Activated CD4-positive, CD25-positive, alpha-beta regulatory T cell treated with anti-CD3 and anti-CD28 coated beads, Interleukin-2, amount 50 U/mL, for 24 hours (primary cell): ENCODE results near the gene HSF4.
"Not testable (repeated sequence)": the region's sequence is repeated elsewhere in the genome, so short reads cannot be mapped to it uniquely, and the experiment has no call there.

Experiments
- ATAC-seq, 2 donors: fragments of 150-1000 bp; cut with Tn5 transposase; one replicate each; pipeline ENCODE4 v1.10.0; 2021; ENCODE audit warnings: mild to moderate bottlenecking in 1 of 2, moderate library complexity in 1 of 2

HSF4 gene

GRCh38 chr16:67164599-67165061 is at the start of gene HSF4:
HSF4 (plus strand) TSS chr16:67164745; CDS start chr16:67164812, 67 bp downstream.
- no peak for ATAC-seq

- no peak for ATAC-seq
These were observed 49.8 kb upstream of the HSF4 start for GRCh38 chr16:67114793-67115192.

- ATAC-seq, result no peak
These were observed 48.9 kb upstream of the HSF4 start for GRCh38 chr16:67115639-67116038.

- ATAC-seq, result no peak
These were observed 47.9 kb upstream of the HSF4 start for GRCh38 chr16:67116388-67117311.

GRCh38 chr16:67117716-67118115 is 46.8 kb upstream of the HSF4 start:
- ATAC-seq, result no peak

- ATAC-seq, result no peak
These were observed 44.5 kb upstream of the HSF4 start for GRCh38 chr16:67120025-67120424.

- not testable (repeated sequence) for ATAC-seq
These were observed 41.7 kb upstream of the HSF4 start for GRCh38 chr16:67122799-67123198.

GRCh38 chr16:67128417-67128816 is 36.1 kb upstream of the HSF4 start:
- ATAC-seq, result no peak

GRCh38 chr16:67128887-67129286 is 35.7 kb upstream of the HSF4 start:
- no peak for ATAC-seq

GRCh38 chr16:67129422-67129821 is 35.1 kb upstream of the HSF4 start:
- ATAC-seq, result no peak

GRCh38 chr16:67137605-67138004 is 26.9 kb upstream of the HSF4 start:
- ATAC-seq, result no peak

- ATAC-seq, result no peak
These were observed 23.2 kb upstream of the HSF4 start for GRCh38 chr16:67141391-67141790.

- ATAC-seq, result no peak
These were observed 22.2 kb upstream of the HSF4 start for GRCh38 chr16:67142342-67142741.

- no peak for ATAC-seq
These were observed 19.6 kb upstream of the HSF4 start for GRCh38 chr16:67144943-67145342.

- no peak for ATAC-seq
These were observed 18.8 kb upstream of the HSF4 start for GRCh38 chr16:67145746-67146145.

- ATAC-seq, result no peak
These were observed 17.8 kb upstream of the HSF4 start for GRCh38 chr16:67146523-67147357.

GRCh38 chr16:67147437-67148140 is 17.0 kb upstream of the HSF4 start:
- ATAC-seq, result no peak

- ATAC-seq, result no peak
These were observed 16.3 kb upstream of the HSF4 start for GRCh38 chr16:67148221-67148620.

GRCh38 chr16:67148656-67149275 is 15.8 kb upstream of the HSF4 start:
- ATAC-seq, result no peak

GRCh38 chr16:67149276-67150046 is 15.1 kb upstream of the HSF4 start:
- ATAC-seq, result no peak

- ATAC-seq, result peak; percentile 69 to 74
These were observed 14.3 kb upstream of the HSF4 start for GRCh38 chr16:67150047-67150832.
